Lower lobe of right lung (tissue), 2 donors: ENCODE data around the gene KCNK10. TPM values are rescaled to one million over a fixed set of nuclear protein-coding genes. Genes with fewer than 3 reads are reported as not detected.

Source experiments
- ATAC-seq, 2 donors: fragments of 200-7000 bp; cut with Tn5 transposase; one replicate each; pipeline ENCODE4 v1.9.1; 2020 to 2022; ENCODE audit warnings: mild to moderate bottlenecking in 2 of 2, moderate library complexity in 2 of 2
- DNase-seq: peaks from one replicate; pipeline ENCODE4 v3.0.0-alpha.2; 2020
- H3K27ac ChIP-seq: fragments of 200-600 bp; one replicate; pipeline ENCODE4 v1.8.0; 2022
- H3K27me3 ChIP-seq: fragments of 200-600 bp; one replicate; pipeline ENCODE4 v1.8.0; 2022; ENCODE audit warnings: low read depth
- H3K36me3 ChIP-seq: fragments of 200-600 bp; one replicate; pipeline ENCODE4 v1.8.0; 2022; ENCODE audit warnings: mild to moderate bottlenecking
- H3K4me1 ChIP-seq: fragments of 200-600 bp; one replicate; pipeline ENCODE4 v1.8.0; 2022
- H3K4me3 ChIP-seq: fragments of 200-600 bp; one replicate; pipeline ENCODE4 v1.8.0; 2022; ENCODE audit warnings: mild to moderate bottlenecking
- H3K9me3 ChIP-seq: fragments of 200-600 bp; one replicate; pipeline ENCODE4 v1.8.0; 2022
- intact Hi-C: fragments of 100-400 bp; cut with DNase I; formaldehyde crosslinking; loops from one replicate; pipeline ENCODE4 v1.11.0; 2022
- total RNA-seq: library from RNA; stranded (reverse); fragmentation: NEBNext Ultra II Directional; extraction: Animal tissue kit (Norgen Biotek cat#: 25700); gene quantifications from one replicate; pipeline ENCODE4 v1.2.1, GENCODE V29; 2021
- TF ChIP-seq, protein P1 (sequence below): fragments of 200-600 bp; IDR thresholded peaks from one replicate; pipeline ENCODE4 v1.8.0; 2022; ENCODE audit warnings: antibody characterized with exemption, mild to moderate bottlenecking
- donor health status: DM: no; HTN: yes; CAD: no; lungs with severe emphysema.

KCNK10 gene
- total RNA-seq, 1 donor from 2014 or later, result not detected

DNA sequence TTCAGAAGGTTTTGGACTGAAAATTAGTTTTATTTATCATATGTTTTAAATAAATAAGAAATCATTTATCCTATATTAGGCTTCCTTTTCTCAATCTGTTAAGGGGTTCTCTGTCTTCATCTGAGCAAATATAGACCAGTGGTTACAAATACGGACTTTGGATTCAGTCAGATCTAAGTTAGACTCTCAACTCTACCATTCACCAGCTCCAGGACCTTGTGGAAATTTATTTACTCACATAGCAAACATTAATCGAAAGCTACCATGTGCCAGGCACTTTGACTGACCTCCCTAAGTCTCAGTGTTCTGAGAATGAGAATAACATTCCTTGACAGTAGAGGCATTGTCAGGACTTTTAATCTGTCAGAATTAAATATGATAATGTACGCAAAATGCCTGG, 22.3 kb downstream of the KCNK10 start:
- intact Hi-C loops, result no loop called here
- ATAC-seq (no peak), DNase-seq (no peak)
- H3K4me1 ChIP-seq, result no peaks in the 10 kb centered on the region
- TF ChIP-seq, protein P1, sequence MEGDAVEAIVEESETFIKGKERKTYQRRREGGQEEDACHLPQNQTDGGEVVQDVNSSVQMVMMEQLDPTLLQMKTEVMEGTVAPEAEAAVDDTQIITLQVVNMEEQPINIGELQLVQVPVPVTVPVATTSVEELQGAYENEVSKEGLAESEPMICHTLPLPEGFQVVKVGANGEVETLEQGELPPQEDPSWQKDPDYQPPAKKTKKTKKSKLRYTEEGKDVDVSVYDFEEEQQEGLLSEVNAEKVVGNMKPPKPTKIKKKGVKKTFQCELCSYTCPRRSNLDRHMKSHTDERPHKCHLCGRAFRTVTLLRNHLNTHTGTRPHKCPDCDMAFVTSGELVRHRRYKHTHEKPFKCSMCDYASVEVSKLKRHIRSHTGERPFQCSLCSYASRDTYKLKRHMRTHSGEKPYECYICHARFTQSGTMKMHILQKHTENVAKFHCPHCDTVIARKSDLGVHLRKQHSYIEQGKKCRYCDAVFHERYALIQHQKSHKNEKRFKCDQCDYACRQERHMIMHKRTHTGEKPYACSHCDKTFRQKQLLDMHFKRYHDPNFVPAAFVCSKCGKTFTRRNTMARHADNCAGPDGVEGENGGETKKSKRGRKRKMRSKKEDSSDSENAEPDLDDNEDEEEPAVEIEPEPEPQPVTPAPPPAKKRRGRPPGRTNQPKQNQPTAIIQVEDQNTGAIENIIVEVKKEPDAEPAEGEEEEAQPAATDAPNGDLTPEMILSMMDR, result no peak
- no peaks in the 10 kb centered on the region for H3K27me3 ChIP-seq
- no peak overlapping the region for H3K27ac ChIP-seq
- H3K36me3 ChIP-seq, result no peaks in the 10 kb centered on the region
- H3K4me3 ChIP-seq, result no peak overlapping the region
- H3K9me3 ChIP-seq, result no peaks in the 10 kb centered on the region

DNA sequence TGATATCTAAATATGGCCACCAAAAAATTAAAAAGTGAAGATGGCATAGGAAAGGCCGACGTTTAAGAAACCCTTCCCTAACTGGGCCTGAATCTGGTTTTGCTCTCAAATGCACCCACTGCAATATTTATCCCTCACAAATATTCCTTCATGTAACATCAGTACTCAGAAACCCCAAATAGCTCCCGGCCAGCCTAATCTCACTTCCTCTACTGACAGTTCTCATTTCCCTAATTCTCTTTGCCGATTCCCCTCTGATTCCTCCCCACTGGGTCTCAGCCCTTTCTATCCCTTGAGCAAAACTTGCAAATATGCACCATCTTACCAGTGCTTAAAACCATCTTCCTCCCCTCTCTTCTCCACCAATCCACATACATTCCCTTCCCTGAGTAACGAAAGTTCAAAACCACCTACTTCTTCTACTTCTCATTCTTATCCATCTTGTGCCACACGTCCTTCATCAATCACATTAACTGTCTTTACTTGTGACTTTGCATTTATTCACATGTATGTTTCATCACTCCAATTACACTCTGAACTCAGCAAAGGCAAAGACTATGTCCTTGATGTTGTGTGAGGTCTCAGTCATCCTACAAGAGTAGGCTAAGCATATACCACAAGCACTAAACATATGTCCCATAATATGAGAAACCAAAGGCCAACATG, 23.1 kb downstream of the KCNK10 start:
- H3K9me3 ChIP-seq, result no peaks in the 10 kb centered on the region
- no peaks in the 10 kb centered on the region for H3K27me3 ChIP-seq
- no peak overlapping the region for H3K27ac ChIP-seq
- DNase-seq (no peak), ATAC-seq (peak in 1 of 2 donors; percentile 46)
- no peaks in the 10 kb centered on the region for H3K36me3 ChIP-seq
- no peaks in the 10 kb centered on the region for H3K4me1 ChIP-seq
- intact Hi-C loops, result no loop called here
- H3K4me3 ChIP-seq, result no peak overlapping the region
- TF ChIP-seq, protein P1, result no peak

DNA sequence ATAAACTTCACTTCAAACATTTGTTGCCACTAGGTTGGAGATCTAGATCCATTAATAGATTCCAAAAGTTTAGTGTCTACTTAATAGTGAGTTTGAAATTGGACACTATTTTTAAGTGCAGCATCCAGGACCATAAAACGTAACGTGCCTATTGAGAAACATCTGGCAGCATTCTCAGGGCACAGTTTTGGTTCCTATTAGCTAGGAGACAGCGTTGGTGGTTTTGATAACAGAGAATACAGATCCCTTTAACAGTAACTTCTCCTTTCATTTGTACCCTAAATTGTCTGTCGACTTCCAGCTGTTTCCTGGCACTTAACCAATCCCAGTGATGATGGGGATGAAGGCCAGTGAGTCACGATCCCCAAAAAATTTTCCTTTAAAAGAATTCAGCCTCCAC, 25.8 kb downstream of the KCNK10 start:
- TF ChIP-seq, protein P1, result no peak
- no peaks in the 10 kb centered on the region for H3K4me1 ChIP-seq
- H3K36me3 ChIP-seq, result no peaks in the 10 kb centered on the region
- no peak overlapping the region for H3K4me3 ChIP-seq
- no peak for DNase-seq
- no peak for ATAC-seq
- no peak overlapping the region for H3K27ac ChIP-seq
- no peaks in the 10 kb centered on the region for H3K9me3 ChIP-seq
- H3K27me3 ChIP-seq, result no peaks in the 10 kb centered on the region
- intact Hi-C loops, result no loop called here

DNA sequence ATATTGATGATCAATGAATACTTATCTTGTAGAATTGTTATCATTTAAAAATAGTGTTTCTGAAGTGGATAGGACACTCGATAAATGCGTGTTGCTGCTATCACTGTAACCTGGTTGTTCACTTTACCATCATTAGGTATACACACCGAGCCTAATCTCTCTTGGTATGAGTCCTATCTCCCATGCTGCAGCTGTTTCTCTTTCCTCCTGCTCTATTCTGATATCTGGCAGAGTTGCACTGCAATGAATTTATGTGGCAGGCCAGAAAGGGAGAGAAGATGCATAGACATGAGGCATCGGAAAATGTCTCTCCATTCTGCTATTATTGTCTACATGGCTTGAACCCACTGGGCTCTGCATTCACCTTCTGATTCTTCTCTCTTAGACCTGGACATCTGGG, 26.7 kb downstream of the KCNK10 start:
- Histone ChIP-seq H3K27me3 (no peaks in the 10 kb centered on the region), H3K36me3 (no peaks in the 10 kb centered on the region), H3K9me3 (no peaks in the 10 kb centered on the region), H3K4me3 (no peak overlapping the region), H3K4me1 (no peaks in the 10 kb centered on the region), H3K27ac (no peak overlapping the region)
- TF ChIP-seq, protein P1, result no peak
- ATAC-seq (no peak), DNase-seq (no peak)
- intact Hi-C loops, result no loop called here

DNA sequence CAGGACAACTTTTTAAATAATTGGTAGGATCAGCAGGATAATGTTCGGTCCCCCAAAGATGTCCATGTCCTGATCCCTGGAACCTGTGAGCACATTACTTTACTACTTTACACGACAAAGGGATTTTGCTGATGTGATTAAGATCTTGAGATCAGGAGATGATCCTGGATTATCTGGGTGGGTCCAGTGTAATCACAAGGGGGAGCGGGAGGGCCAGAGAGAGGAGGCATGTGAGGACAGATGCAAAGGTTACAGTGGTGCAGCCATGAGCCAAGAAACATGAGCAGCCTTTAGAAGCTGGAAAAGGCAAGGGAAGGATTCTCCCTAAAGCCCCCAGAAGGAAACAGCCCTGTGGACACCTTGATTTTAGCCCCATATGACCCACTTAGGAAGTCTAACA, 33.1 kb downstream of the KCNK10 start:
- H3K27ac ChIP-seq, result no peak overlapping the region
- ATAC-seq, result no peak
- H3K4me3 ChIP-seq, result no peak overlapping the region

More for the DNA sequence above, 33.1 kb downstream of the KCNK10 start:
- no peaks in the 10 kb centered on the region for H3K9me3 ChIP-seq
- TF ChIP-seq, protein P1, result no peak
- no peak for DNase-seq
- H3K4me1 ChIP-seq, result no peaks in the 10 kb centered on the region
- H3K27me3 ChIP-seq, result no peaks in the 10 kb centered on the region
- H3K36me3 ChIP-seq, result no peaks in the 10 kb centered on the region
- intact Hi-C loops, result no loop called here
